Measurements from ENCODE around the gene NFYC. TPM values are rescaled to one million over a fixed set of nuclear protein-coding genes. Genes with fewer than 3 reads are reported as not detected.
A peak's percentile ranks its signal among the peaks of the same experiment; 100 is the strongest.
"Not testable (repeated sequence)": the region's sequence is repeated elsewhere in the genome, so short reads cannot be mapped to it uniquely, and the experiment has no call there.

Gene NFYC
- total RNA-seq, 3 donors from 2014 or later: 42.7 to 69.7 (median 55.7) TPM

DNA sequence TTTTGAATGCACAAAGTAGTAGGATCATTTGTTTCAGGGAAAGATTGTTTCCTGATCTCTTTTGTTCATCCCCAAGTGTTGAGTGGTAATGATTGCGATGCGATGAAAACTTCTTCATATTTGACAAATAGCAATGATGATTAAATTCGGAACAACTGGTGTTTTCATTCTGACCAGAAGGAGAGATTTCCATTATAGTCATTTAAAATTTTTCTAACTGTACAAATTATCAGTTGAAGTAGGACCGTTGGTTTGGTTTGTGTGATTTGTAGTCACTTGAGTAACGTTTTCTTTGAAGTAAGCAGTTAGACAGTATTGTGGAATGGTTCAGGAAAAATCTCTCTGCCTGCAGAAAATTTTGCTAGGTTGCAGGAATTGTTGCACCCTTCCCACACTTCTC, 5.9 kb downstream of the NFYC start:
- H3K36me3 ChIP-seq: no peaks in the 10 kb centered on the region
- no peak overlapping the region for H3K4me3 ChIP-seq
- no peak for DNase-seq (ENCODE audit: low spot score in 2 of 2)
- H3K27me3 ChIP-seq: no peaks in the 10 kb centered on the region
- TF ChIP-seq, protein P1, sequence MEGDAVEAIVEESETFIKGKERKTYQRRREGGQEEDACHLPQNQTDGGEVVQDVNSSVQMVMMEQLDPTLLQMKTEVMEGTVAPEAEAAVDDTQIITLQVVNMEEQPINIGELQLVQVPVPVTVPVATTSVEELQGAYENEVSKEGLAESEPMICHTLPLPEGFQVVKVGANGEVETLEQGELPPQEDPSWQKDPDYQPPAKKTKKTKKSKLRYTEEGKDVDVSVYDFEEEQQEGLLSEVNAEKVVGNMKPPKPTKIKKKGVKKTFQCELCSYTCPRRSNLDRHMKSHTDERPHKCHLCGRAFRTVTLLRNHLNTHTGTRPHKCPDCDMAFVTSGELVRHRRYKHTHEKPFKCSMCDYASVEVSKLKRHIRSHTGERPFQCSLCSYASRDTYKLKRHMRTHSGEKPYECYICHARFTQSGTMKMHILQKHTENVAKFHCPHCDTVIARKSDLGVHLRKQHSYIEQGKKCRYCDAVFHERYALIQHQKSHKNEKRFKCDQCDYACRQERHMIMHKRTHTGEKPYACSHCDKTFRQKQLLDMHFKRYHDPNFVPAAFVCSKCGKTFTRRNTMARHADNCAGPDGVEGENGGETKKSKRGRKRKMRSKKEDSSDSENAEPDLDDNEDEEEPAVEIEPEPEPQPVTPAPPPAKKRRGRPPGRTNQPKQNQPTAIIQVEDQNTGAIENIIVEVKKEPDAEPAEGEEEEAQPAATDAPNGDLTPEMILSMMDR (IDR thresholded peaks at IDR 0.05): no peak
- TF ChIP-seq POLR2AphosphoS5 (IDR thresholded peaks at IDR 0.05): no peak
- no peak for TF ChIP-seq POLR2A (IDR thresholded peaks at IDR 0.05)
- intact Hi-C loops (cut with DNase I; ENCODE audit: low total_unique reads): no loop called here
- H3K4me1 ChIP-seq: peaks cover 0 to 8% of the 10 kb centered on the region in 2 donors
- no peaks in the 10 kb centered on the region for H3K9me3 ChIP-seq
- H3K27ac ChIP-seq: no peak overlapping the region

DNA sequence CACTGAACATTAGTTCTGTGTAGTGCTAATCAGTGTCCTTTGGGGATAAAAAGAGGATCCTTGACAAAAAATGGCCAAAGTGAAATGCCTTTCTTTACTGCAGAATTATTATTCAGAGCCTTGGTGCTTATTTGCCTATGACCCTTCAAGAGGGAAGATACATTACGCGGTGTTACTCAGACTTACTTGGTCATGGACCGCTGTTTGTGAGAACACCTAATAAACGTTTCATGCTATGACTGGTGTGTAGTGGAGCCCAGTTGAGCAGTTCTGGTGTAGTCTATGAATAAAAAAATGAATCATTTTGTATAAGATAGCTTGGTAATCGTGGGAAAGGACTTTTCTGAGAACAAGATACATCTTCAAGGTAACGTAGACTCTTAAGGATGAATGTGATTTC, 8.3 kb downstream of the NFYC start:
- no peaks in the 10 kb centered on the region for H3K27me3 ChIP-seq
- H3K9me3 ChIP-seq: no peaks in the 10 kb centered on the region
- intact Hi-C loops (cut with DNase I; ENCODE audit: low total_unique reads): no loop called here
- DNase-seq (ENCODE audit: low spot score in 2 of 2): no peak
- H3K36me3 ChIP-seq: no peaks in the 10 kb centered on the region
- no peak overlapping the region for H3K27ac ChIP-seq
- H3K4me1 ChIP-seq: peaks cover 0 to 5% of the 10 kb centered on the region in 2 donors
- no peak overlapping the region for H3K4me3 ChIP-seq
- TF ChIP-seq, protein P1 (IDR thresholded peaks at IDR 0.05): no peak
- TF ChIP-seq POLR2A (IDR thresholded peaks at IDR 0.05) (no peak), POLR2AphosphoS5 (IDR thresholded peaks at IDR 0.05) (no peak)

DNA sequence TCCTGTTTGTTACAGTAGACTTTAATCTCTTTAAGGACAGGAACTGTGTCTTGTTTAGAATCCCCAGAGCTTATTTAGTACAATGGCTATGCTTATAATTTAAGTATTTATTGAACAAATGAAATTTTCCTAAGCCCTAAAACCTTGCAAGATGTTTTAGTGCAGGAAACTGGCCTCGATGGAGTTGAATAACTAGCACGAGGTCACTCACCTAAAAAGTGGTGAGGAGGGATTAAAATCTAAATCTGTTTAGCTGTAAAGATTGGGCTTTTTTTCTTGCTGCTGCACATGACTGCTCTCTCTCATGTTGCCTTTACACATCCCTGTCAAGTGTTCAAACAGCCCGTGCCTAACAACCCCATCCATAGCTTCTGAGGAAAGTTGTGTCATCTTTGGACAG, 10.2 kb downstream of the NFYC start:
- H3K9me3 ChIP-seq: no peaks in the 10 kb centered on the region
- H3K36me3 ChIP-seq: no peaks in the 10 kb centered on the region
- no peak for DNase-seq (ENCODE audit: low spot score in 2 of 2)
- no peak overlapping the region for H3K27ac ChIP-seq
- no peak overlapping the region for H3K4me3 ChIP-seq
- TF ChIP-seq POLR2AphosphoS5 (IDR thresholded peaks at IDR 0.05) (no peak), POLR2A (IDR thresholded peaks at IDR 0.05) (no peak)
- TF ChIP-seq, protein P1 (IDR thresholded peaks at IDR 0.05): no peak
- peaks cover 0 to 7% of the 10 kb centered on the region in 2 donors for H3K4me1 ChIP-seq
- no peaks in the 10 kb centered on the region for H3K27me3 ChIP-seq
- intact Hi-C loops (cut with DNase I; ENCODE audit: low total_unique reads): no loop called here

DNA sequence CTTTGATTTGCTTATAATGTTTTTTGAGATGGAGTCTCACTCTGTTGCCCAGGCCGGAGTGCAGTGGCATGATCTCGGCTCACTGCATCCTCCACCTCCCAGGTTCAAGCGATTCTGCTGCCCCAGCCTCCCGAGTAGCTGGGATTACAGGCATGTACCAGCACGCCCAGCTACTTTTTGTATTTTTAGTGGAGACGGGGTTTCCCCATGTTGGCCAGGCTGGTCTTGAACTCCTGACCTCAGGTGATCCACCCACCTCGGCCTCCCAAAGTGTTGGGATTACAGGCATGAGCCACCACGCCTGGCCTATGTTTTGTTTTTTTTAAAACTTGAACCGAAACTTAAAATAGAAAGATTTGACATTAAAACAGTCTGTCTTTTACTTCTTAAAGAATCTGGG, 11.3 kb downstream of the NFYC start:
- H3K36me3 ChIP-seq; H3K9me3 ChIP-seq; intact Hi-C loops (cut with DNase I; ENCODE audit: low total_unique reads); H3K27ac ChIP-seq; DNase-seq (ENCODE audit: low spot score in 2 of 2); H3K4me3 ChIP-seq; H3K27me3 ChIP-seq; H3K4me1 ChIP-seq: not testable (repeated sequence)

DNA sequence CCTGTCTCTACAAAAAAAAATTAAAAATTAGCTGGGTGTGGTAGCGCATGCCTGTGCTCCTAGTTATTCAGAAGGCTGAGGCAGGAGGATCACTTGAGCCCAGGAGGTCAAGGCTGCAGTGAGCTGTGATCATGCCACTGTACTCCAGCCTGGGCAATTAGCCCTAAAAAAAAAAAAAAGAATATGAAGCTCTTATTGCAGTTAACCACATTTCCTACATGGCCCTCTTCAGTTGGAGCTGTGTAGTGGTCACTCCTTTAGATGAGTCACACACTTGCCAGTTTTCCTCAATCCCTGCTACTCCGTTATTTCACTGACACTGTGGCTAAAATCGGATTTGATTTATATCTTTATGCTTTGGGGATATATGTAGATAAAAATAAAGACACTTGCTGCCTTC, 11.8 kb downstream of the NFYC start:
- H3K27me3 ChIP-seq: no peaks in the 10 kb centered on the region
- H3K4me3 ChIP-seq: no peak overlapping the region
- no peak for DNase-seq (ENCODE audit: low spot score in 2 of 2)
- H3K4me1 ChIP-seq: peaks cover 0 to 7% of the 10 kb centered on the region in 2 donors
- no peaks in the 10 kb centered on the region for H3K9me3 ChIP-seq
- intact Hi-C loops (cut with DNase I; ENCODE audit: low total_unique reads): no loop called here
- peak overlapping the region in 1 of 2 donors; percentile 25 for H3K27ac ChIP-seq
- H3K36me3 ChIP-seq: no peaks in the 10 kb centered on the region
- TF ChIP-seq, protein P1 (IDR thresholded peaks at IDR 0.05): no peak
- TF ChIP-seq POLR2A (IDR thresholded peaks at IDR 0.05): no peak
- TF ChIP-seq POLR2AphosphoS5 (IDR thresholded peaks at IDR 0.05): no peak

Data from breast epithelium (tissue), 4 donors.